SKM-1 (cell line): ENCODE results near the gene SLC41A3.

Experiments used
- DNase-seq: peaks from one replicate; lab custom pipeline; 2025; ENCODE audit not compliant: unreplicated experiment; lab: John Stamatoyannopoulos, UW

SLC41A3 gene

DNA sequence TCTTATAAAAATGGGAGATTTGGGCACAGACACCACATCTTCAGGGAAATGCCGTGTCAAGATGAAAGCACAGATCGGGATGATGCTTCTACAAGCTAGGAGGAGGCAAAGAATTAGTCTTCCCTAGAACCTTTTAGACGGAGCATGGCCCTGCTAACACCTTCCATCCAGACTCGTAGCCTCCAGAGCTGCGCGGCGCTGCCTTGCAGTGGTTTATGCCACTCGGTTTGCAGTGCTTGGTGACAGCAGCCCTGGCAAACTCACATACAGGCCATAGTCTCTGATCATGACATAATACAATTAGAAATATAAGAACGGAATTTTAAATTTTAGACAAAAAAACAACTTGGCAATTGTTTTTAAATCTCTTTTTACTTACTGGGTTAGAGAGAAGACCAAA, 37.1 kb upstream of the SLC41A3 start:
- DNase-seq: no peak

DNA sequence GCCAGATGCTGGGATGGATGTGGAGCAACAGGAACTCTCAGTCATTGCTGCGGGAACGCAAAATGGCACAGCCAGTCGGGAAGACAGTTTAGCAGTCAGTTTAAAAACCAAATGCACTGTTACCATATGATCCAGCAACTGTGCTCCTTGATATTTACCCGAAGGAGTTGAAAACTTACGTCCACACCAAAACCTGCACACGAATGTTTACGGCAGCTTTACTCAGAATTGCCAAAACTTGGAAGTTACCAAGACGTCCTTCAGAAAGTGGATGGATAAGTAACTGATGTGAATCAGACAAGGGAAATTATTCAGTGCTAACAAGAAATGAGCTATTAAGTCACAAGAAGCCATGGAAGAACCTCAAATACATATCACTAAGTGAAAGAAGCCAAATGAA, 36.1 kb upstream of the SLC41A3 start:
- no peak for DNase-seq

DNA sequence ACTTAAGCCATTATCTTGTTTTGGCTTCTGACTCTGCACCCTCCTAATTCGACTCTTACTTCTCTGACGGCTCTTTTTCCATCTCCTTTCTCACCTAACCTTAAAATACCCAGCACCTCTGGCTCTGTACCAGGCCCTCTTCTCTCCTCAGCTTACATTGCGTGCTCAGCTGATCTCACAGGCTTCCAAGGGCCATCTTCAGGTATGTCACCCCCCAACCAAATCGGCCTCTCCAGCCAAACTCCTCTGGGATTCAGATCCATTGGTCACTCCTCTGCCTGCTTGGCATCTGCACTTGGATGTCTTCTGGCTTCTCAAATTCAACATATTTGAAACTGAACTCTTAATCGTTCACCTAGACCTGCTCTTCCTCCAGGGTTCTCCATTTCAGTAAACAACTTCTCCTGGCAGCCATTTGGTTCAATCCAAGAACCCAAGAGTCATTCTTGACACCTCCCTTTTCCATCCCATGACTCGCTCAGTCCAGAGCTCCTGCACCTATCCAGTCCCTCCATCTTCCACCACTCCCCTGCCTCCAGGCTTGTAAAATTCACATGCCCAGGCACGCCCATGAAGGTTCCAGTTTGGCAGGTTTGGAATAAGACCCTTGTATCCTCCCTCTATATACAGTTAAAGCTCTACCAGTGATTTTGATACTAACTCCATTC, 35.2 kb upstream of the SLC41A3 start:
- no peak for DNase-seq

DNA sequence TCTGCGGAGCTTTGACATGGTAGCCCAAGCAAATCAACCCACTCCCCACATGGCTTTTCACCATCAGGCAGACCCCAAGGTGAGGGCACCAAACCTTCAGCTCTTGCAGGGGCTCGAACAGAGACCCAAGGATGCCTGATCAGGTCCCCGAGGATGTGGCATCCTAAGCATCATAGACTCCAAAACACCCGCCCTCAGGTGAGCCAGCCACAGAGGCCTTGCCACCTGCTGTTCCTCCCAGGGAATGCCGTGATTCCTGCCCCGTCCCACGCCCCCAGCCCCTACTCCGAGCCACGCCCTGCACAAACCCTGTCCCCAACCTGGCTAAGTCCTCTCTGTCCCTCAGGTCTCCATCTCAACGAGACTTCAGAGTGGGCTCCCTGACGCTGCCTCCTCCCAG, 34.7 kb upstream of the SLC41A3 start:
- no peak for DNase-seq

DNA sequence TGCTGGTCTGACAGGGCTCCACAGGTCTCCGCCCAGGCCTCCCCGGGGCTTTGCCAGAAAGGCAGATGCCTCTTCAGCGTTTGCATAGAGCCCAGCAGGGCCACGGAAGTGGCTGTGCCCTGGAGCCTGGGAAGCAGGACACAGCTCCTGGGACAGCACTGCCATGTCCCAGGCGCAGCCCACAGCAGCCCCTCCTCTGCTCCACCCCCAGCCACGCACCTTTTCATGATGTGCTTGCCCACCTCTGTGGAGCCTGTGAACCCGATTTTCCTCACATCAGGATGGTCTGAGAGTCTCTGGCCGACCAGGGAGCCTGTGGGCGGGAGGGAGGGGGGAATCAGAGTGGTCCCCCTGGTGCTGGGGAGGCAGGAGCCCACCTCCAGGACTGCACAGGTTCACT, 33.9 kb upstream of the SLC41A3 start:
- DNase-seq: no peak

DNA sequence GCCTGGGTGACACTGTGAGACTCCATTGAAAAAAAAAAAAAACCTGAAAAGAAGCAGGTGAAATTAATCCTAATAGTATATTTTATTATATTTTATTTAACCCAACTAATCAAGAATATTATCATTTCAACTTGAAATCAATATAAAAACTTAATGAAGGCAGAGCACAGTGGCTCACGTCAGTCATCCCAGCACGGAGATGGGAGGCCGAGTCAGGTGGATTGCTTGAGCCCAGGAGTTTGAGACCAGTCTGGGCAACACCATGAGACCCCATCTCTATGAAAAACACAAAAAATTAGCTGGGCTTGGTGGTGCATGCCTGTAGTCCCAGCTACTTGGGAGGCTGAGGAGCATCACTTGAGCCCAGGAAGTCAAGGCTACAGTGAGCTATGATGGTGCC, 33.3 kb upstream of the SLC41A3 start:
- DNase-seq: no peak

DNA sequence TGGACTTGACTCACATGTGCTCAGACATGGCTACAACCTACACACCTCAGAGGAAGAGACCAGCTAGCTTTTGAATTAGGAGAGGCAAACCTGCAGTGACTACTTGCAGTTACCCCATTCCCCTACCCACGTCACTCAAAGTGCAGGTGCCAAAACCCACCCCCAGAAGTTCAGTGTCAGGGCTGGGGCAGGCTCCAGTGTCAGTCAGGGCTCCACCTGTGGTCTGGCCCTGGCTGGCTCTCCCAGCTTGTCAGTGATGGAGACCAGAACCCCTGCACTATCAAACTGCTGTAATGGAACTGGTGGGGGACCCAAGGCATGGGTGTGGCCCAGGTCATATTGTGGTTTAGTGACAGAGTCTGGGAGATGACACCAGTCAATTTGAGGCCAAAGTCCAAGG, 32.6 kb upstream of the SLC41A3 start:
- no peak for DNase-seq

DNA sequence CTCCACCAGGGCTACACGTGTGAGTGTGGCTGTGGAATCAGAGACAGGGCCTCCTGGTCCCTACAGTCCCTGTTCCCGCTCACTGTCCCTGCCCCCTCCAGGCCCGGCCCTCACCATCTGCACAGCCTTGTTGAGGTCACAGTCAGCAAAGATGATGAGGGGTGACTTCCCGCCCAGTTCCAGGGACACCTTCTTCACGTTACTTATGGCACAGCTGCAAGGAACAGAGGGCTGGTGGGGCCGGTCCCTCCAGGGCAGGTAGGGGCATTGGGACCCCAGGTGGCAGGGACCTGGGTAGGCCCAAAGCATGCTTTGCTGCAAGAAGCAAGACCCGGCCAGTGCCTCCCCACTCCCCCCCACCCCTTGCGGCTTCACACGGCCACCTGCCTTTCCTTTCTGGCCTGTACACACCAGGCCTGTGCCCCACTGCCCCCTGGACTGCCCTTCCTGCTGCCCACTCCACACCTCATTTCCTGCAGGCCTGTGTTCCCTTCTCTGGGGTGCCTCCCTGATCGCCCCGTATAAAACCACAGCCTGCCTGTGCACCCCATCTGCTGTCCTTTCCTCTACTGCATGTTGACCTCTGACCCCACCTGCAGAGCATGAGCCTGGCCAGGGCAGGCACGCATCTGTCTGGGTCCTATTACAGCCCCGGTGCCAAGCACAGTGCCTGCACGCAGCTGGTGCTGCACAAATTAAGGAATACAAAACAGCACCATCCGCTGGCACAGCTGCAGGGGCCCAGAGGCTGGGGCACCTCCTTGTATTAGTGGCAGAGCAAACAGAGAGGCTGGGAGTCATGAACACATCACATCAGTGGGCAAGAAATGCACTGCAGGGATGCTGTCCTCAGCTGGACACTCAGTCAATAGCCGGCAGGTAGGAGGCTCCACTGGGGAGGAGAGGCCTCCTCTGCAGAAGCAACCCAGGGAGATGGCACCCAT, 30.8 kb upstream of the SLC41A3 start:
- no peak for DNase-seq

DNA sequence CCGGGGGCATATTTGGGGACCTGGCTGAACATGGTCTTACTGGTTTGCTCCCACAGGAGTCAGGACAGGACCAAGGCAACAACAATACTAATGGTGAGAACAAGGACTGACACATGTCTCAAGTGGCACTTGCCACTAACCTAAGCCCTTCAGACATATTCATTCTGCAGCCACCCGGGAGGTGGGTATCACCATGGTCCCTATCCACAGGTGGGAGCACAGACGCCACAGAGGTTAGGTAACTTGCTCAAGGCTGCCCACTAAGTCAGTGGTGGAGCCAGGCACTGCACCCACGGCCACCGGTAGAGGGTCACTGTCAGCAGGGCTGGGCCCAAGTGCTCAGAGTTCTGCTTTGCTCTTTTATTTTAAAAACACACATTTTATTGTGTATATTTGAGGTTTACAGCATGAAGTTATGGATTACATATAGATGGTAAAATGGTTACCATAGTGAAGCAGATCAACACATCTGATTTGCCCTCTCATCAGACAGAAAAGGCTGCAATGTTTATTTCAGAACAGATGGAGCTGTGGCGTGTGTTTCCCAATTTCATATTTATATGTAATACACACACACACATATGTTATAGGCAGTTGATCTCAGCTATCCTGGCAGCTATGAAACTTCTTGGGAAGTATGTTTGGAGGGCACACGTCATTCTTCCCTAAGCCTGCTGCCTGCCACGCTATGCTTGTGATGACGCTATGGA, 30.0 kb upstream of the SLC41A3 start:
- DNase-seq: no peak

DNA sequence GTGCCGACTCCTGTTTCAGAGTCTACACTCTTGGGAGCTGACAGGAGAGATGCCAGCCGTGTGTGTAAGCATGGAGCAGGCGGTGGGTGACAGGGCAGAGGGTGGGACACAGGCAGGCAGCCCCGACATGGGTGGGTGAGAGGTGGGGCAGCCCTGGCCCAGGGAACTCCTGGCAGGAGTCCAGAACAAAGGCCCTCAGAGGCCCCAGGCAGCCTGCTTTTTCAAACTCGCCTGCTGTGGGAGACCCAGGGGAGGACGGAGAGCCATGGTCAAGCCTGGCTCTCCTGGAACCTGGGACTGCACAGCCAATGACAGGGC, 29.3 kb upstream of the SLC41A3 start:
- DNase-seq: no peak

DNA sequence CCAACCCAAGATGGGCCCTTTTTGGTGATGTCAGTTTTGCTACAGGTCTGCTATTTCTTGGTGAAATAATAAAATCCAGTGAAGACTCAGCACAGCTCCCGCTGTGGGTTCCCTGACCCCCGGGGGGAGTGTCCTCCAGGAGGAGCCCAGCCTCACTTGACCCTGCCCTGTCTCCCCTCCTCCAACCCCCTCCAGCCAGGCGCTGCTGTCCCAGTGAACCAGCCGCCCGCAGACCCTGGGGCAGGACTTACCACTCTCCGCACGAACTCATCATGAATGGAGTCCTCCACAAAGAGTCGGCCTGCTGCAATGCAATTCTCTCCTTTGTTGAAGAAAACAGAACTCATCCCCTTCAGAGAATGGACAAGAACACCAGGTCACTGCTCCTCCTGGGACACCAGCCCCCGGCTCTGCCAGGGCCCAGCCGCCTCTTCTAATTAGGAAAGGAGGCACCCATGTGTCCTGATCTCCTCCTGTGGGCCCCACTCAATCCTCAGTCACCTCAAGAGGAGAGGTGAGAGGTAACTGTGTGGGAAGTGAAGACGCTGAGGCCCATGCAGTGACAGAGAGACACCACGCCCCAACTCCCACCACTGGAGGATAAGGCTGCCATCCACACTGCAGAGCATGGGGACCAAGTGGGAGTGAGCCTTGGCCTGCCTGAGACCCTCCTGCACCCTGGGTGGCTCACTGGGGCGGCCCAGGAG, 28.8 kb upstream of the SLC41A3 start:
- DNase-seq: no peak

DNA sequence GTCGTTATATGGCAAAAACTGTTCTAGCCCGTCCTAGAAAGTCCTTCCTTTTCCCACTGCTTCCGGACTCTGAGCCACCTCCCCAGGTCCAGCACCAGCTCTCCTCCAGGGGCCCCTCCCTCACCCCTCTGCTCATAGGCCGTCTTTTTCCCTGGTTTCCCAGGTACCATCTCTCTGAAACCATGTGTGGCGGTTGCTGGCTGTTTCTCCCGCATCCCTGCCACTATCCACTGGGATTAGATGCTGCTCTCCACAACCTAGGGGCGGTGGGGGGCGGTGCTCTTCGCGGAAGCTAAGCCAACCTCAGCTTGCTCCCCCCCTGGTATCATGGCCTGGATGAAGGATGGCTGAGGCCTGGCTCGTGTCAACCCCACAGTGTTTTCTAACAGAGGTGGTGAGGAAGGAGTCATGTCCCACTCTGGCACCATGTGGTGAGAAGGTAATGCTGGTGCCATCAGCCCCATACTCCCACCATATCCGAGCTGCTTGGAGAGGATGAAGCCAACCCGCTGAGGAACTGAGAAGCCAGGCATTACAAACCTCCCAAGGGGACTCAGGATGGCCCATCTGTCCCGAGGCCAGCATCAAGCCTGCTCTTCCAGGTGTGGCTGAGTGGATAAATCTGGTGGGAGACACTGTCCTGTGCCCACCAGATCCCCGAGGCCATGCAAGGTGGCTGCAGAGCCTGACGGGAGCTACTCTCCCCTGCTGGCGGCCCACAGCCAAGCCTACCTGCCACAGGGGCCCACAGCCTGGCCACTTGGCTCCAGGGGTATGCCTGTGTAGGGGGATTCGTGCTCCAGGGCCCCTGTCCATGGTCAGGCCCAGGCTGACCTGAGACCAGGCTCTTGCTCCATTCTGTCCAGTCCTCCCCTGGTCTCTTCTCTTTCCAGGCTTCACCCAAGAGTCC, 27.9 kb upstream of the SLC41A3 start:
- no peak for DNase-seq

DNA sequence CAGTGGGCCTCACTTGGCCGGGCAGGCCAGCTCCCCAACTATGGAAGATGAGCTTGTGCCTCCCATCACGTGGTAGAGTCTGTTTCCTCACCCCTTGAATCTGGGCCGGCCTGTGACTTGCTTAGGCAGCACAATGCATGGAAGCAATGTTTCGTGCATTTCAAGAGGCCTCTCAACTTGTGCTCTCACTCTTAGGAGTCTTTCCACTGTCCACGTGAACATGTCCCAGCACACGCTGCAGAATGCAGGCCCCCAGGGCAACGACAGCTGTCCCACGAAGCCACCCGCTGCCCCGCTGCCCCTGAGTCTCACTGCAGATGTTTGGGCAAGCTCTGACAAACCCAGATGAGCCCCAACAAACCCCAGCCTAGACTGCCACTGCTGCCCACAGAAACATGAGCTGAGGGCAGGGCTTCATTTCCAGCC, 27.2 kb upstream of the SLC41A3 start:
- no peak for DNase-seq

DNA sequence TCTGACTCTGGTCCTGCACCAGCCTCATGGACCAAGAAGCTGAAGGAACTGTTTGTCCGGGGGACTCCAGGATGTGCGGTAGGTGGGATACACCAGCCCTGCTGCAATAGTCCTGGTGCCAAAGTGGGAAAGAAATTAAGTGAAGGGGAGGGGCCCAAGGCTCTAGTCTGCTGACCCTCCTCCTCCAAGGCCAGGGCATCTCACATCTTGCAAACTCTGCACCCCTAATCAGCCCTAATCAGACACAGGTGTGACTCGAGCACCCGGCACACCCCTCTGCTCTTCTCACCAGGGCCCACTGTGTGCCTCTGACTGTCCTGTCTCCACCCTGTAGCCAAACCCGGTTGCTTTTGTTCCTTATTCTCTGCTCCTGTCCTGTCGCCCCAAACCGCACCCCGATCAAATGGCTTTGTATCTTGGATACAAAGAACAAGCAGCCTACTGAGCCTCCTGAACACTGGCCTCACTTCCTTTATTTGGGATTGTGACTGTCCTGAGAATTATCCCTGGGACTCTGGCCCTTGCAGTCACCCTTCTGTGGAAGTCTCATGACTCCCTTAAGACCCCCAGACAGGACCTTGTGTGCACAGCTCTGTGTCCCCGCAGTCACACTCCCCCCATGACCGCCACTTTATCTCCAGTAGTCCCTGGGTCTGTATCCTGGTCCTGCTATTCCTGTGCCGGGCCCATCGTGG, 26.7 kb upstream of the SLC41A3 start:
- no peak for DNase-seq

DNA sequence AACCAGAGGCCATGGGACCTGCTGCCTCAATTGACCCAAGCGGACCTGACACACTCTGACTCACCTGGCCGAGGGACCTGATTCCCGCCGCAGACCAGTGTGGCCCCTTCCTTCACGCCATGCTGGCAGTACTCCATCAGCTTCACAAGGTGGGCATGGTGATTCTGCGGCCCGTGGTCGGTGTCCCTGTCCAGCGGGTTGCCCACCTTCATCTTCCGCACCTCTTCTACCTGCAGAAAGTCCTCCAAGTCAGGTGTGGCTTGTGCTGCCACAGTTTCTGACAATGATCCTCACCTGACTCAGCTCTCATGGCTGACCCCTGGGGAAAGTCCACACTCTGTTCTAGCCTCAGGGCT, 25.9 kb upstream of the SLC41A3 start:
- no peak for DNase-seq

DNA sequence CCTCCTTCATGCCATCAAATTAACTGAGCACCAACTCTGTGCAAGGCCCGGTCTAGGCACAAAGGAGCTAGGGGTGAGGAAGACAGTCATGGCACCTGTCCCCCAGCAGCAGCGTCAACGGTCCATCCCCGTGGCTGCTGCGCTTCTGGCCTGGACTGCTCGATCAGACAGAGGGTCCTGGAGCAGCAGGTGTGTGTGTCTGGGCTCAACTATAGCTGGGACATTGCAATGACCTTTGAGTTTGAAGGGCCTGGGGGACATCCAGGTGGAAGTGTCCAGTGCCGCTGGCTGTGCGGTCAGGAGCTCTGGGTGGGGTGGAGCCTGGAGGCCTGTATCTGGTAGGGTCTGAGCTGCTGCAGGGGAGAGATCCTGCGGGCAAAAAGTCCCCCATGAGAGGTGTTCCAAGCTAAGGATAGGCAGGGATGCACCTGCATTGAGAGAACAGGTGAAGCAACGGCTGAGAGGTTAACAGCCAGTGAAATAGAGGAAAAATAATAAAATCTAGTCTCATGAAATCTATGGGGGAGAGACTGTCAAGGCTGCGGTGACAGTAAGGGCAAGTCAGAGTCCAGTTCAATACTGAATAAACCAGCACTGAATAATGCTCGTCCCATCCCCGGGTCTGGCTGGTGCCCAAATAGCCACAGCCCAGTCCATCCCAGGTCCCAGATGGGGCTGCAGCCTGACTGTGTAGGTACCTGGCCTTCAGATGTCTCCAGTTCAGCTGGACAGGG, 25.4 kb upstream of the SLC41A3 start:
- no peak for DNase-seq

DNA sequence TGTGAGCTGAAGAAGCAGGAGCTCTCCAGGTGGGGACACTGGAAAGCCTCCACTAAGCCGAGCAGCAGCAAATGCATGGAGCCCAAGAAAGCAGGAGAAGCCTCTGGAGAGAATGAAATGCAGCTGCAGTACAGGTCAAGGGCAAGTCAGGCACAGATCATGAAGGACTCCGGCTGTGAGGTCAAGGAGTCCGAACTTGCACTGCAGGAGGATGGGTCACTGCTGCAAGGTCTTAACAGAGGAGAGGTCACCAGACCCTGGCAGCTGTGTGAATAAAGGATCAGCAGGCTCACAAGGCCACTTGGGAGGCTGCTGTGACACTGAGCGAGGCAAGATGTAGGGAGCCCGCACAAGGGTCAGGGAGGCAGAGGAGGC, 24.7 kb upstream of the SLC41A3 start:
- DNase-seq: no peak

DNA sequence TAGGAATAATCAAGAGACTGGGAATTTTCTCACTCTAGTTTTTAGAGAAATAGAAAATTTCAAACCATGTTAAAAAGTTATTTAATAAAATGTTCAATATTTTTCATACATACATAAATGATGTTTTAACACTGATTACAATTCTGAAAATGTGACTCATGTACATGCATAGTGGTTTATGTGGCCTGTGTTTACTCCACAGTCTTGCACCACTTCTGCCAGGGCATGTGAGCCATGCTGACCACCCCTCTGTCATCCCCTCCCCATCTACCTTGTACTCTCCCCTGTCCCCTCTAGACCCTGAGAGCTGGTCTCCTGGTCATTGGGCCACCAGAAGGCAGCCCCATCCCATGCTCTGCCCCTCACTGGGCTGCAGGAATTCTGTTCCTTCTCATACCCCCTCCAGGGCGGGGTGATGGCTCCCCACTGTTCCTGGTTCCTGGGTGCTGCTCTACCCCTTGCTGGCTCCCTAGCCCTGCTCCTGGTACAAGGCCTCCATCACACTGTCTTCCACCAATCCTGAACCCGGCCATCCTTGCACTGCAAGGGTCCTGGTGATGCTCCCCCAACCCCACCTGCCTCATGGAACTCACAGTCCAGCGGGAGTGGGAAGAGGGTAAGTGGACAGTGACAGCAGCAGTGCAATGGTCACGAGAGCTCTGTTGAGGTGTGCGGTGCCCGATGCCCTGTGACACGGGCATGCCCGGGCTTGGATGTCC, 24.2 kb upstream of the SLC41A3 start:
- no peak for DNase-seq
